Choroid plexus epithelial cell (primary cell): Measurements from ENCODE around the gene RSPH9.
A peak's percentile ranks its signal among the peaks of the same experiment; 100 is the strongest.
"Not testable (repeated sequence)": the region's sequence is repeated elsewhere in the genome, so short reads cannot be mapped to it uniquely, and the experiment has no call there.

Experiments used
- DNase-seq: peaks from one replicate; pipeline ENCODE4 v3.0.0-alpha.2; 2010; ENCODE audit warnings: low read depth
- H3K4me3 ChIP-seq: 2 replicates; pipeline ENCODE4 v1.5.1; 2011; ENCODE audit warnings: low read depth, mild to moderate bottlenecking, control low read depth, low read length, moderate library complexity
- TF ChIP-seq, protein P1 (sequence below): conservative IDR thresholded peaks from 2 replicates; pipeline ENCODE4 v1.5.1; 2011; ENCODE audit warnings: low read depth, mild to moderate bottlenecking, control low read depth, inconsistent platforms, low read length, moderate library complexity

Gene RSPH9

DNA sequence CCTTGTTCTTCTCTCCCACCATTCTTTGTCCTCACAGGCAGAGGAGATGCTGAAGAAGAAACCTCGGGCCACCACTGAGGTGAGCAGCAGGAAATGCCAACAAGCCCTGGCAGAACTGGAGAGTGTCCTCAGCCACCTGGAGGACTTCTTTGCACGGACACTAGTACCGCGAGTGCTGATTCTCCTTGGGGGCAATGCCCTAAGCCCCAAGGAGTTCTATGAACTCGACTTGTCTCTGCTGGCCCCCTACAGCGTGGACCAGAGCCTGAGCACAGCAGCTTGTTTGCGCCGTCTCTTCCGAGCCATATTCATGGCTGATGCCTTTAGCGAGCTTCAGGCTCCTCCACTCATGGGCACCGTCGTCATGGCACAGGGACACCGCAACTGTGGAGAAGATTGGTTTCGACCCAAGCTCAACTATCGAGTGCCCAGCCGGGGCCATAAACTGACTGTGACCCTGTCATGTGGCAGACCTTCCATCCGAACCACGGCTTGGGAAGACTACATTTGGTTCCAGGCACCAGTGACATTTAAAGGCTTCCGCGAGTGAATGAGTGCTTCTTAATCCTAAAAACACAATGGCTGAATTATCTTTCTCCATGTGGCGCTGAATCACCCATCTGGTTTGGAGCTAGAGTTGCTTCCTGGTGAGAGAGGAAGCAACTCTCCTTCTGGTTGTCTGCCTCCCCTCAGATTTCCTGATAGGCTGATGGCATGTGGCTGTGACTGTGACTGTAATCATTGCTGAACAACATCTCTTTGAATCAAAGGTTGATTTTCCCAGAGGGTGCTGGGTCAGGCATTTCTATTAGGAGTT, 4.6 kb upstream of the RSPH9 start:
- DNase-seq: no peak
- TF ChIP-seq, protein P1, sequence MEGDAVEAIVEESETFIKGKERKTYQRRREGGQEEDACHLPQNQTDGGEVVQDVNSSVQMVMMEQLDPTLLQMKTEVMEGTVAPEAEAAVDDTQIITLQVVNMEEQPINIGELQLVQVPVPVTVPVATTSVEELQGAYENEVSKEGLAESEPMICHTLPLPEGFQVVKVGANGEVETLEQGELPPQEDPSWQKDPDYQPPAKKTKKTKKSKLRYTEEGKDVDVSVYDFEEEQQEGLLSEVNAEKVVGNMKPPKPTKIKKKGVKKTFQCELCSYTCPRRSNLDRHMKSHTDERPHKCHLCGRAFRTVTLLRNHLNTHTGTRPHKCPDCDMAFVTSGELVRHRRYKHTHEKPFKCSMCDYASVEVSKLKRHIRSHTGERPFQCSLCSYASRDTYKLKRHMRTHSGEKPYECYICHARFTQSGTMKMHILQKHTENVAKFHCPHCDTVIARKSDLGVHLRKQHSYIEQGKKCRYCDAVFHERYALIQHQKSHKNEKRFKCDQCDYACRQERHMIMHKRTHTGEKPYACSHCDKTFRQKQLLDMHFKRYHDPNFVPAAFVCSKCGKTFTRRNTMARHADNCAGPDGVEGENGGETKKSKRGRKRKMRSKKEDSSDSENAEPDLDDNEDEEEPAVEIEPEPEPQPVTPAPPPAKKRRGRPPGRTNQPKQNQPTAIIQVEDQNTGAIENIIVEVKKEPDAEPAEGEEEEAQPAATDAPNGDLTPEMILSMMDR: no peak
- no peak overlapping the region for H3K4me3 ChIP-seq

DNA sequence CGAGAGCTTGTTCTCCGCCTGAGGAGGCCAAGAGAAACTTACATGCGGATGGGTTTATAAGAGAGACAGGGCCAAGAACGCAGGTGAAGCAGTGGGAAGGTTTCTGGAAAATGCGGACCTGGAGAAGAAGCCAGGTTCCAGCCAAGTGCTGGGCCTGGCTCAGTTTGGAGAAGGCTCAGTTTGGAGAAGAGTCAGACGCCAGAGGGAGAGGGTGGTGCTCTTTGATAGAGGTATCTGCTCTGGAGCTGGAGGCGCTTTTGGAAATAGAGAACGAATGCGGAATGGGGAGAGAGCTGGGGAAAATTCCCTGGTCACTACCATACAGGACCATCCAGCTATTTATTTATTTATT, 753 bp downstream of the RSPH9 start:
- no peak for DNase-seq
- peak overlapping the region; percentile 65 for H3K4me3 ChIP-seq
- TF ChIP-seq, protein P1: no peak

DNA sequence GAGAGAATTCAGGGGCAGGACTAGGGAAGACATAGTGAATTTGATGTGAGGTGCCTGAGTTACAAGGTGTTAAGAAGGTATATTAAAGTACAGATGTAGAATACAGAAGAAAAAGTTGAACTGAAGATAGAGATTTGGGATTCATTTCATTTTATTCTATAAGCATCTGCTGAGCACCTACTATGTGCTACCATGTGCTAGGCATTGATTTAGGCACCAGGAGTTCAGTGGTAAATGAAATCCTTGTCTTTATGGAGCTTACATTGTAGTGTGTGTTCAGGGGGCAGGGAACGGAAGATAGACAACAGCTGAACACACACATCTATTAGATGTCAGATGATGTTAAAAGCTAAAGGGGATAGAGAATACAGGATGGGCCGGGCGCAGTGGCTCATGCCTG, 2.8 kb downstream of the RSPH9 start:
- no peak for DNase-seq
- TF ChIP-seq, protein P1: no peak
- H3K4me3 ChIP-seq: no peak overlapping the region

DNA sequence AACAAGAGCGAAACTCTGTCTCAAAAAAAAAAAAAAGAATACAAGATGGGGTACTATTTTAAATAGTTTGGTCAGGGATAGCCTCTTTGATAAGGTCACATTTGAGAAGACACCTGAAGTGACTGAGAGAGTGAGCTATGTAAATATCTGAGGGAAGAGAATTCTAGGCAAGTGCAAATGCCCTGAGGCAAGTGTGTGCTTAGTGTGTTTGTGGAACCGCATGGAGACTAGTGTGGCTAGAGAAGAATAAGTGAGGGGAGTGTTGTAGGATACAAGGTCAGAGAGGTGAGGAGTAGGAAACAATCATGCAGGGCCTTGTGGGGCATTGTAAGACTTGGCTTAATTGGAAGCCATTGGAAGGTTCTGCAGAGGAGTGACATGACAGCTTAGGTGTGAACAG, 3.4 kb downstream of the RSPH9 start:
- no peak overlapping the region for H3K4me3 ChIP-seq
- no peak for DNase-seq
- TF ChIP-seq, protein P1: no peak

DNA sequence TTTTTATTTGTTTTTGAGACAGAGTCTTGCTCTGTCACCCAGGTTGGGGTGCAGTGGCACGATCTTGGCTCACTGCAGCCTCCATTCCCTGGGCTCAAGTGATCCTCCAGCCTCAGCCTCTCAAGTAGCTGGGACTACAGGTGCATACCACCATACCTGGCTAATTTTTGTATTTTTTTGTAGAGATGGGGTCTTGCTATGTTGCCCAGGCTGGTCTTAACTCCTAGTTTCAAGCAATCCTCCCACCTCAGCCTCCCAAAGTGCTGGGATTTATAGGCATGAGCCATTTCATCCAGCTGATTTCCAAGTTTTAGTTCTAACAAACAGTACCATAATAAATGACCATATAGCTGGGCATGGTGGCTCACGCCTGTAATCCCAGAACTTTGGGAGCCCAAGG, 8.0 kb downstream of the RSPH9 start:
- not testable (repeated sequence) for DNase-seq

DNA sequence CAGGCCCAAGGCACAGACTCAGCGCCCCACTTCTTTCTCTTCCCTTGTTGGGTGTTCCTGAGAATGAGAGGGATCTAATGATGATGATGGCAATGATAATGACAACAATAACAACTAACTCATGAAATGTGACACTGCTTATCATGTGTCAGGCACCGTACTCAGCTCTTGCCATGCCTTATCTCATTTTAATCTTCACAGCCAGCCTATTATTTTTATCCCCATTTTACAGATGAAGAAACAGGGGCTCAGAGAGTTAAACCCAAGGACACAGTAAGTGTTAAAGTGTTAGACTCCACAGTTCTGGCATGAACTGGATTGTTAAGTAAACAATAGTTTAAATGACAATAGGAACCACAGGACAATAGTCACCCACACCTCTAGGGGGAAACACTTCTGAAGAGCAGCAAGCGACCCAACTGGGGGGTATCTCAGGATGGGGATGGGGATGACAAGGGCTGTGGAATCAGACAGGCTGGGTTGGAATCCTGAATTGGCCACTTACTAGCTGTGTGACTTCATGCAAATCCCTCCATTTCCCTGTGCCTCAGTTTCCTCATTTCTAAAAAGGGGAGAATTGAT, 12.5 kb downstream of the RSPH9 start:
- TF ChIP-seq, protein P1: no peak
- DNase-seq: no peak
- no peak overlapping the region for H3K4me3 ChIP-seq

More for the DNA sequence above, 8.0 kb downstream of the RSPH9 start:
- not testable (repeated sequence) for H3K4me3 ChIP-seq

DNA sequence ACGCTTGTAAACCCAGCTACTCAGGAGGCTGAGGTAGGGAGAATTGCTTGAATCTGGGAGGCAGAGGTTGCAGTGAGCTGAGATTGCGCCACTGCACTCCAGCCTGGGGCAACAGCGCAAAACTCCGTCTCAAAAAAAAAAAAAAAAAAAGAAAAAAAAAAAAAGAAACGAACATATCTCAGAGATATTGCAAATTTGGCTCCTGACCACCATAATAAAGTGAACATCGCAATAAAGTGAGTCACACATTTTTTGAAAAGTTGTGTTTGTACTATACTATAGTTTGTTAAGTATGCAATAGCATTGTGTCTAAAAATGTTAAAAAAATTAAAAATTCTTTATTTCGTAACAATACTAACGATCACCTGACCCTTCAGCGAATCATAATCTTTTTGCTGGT, 13.3 kb downstream of the RSPH9 start:
- H3K4me3 ChIP-seq: no peak overlapping the region
- DNase-seq: peak; percentile 20
- TF ChIP-seq, protein P1: no peak

DNA sequence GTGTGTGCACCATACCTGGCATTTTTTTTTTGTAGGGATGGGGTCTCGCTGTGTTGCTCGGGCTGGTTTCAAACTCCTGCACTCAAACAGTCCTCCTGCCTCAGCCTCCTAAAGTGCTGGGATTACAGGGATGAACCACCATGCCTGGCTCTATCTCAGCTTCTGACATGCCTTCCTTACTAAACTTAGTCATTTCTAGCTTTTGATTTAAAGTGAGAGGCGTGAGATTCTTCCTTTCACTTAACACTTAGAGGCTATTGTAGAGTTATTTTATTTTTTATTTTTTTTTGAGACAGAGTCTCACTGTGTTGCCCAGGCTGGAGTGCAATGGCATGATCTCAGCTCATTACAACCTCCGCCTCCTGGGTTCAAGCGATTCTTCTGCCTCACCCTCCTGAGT, 18.1 kb downstream of the RSPH9 start:
- DNase-seq, H3K4me3 ChIP-seq: not testable (repeated sequence)
